Stomach smooth muscle (tissue), 2 donors: ENCODE data around the gene ANO7.

ENCODE experiments used
- H3K27ac ChIP-seq: one replicate; pipeline ENCODE4 v1.7.0; 2013; ENCODE audit warnings: mild to moderate bottlenecking, low read length, inconsistent platforms
- H3K27me3 ChIP-seq, 2 donors: one replicate each; pipeline ENCODE4 v1.7.0; 2013; ENCODE audit warnings: low read length in 2 of 2; ENCODE audit not compliant: insufficient read depth in 2 of 2, control insufficient read depth in 1 of 2
- H3K36me3 ChIP-seq, 2 donors: one replicate each; pipeline ENCODE4 v1.7.0; 2013; ENCODE audit warnings: low read length in 2 of 2; ENCODE audit not compliant: control insufficient read depth in 2 of 2, insufficient read depth in 2 of 2
- H3K4me1 ChIP-seq: one replicate; pipeline ENCODE4 v1.7.0; 2013; ENCODE audit warnings: low read length; ENCODE audit not compliant: control insufficient read depth, insufficient read depth
- H3K4me3 ChIP-seq, 2 donors: one replicate each; pipeline ENCODE4 v1.7.0; 2013; ENCODE audit warnings: low read length in 2 of 2
- H3K9ac ChIP-seq, 2 donors: one replicate each; pipeline ENCODE4 v1.7.0; 2013; ENCODE audit warnings: low read length in 2 of 2, mild to moderate bottlenecking in 1 of 2
- H3K9me3 ChIP-seq, 2 donors: one replicate each; pipeline ENCODE4 v1.7.0; 2013; ENCODE audit warnings: low read length in 2 of 2; ENCODE audit not compliant: control insufficient read depth in 2 of 2
- donor health status: healthy.
- donor health status: Pancreatic carcinoma.

Gene ANO7

GRCh38 chr2:241149675-241149924 lies 38.9 kb upstream of the ANO7 start:
- H3K27me3 ChIP-seq, result no peaks in the 10 kb centered on the region
- H3K27ac ChIP-seq, result no peak overlapping the region
- H3K9ac ChIP-seq, result peak overlapping the region in 1 of 2 donors; percentile 53
- peak overlapping the region; percentile 86 to 94 for H3K4me3 ChIP-seq
- peaks cover 21% of the 10 kb centered on the region for H3K4me1 ChIP-seq
- no peaks in the 10 kb centered on the region for H3K9me3 ChIP-seq
- H3K36me3 ChIP-seq, result peaks cover 0 to 3% of the 10 kb centered on the region in 2 donors

- peak within 1 kb of the TSS; percentile 86 to 94 for H3K4me3 ChIP-seq
- H3K27ac ChIP-seq, result peak within 1 kb of the TSS; percentile 53
- H3K9ac ChIP-seq, result peak within 1 kb of the TSS; percentile 72 to 84
- no peaks in the 10 kb centered on the region for H3K27me3 ChIP-seq
- H3K4me1 ChIP-seq, result peaks cover 21% of the 10 kb centered on the region
- peaks cover 5 to 6% of the 10 kb centered on the region in 2 donors for H3K36me3 ChIP-seq
- no peaks in the 10 kb centered on the region for H3K9me3 ChIP-seq
These were observed 38.4 kb upstream of the ANO7 start, which contains the start of gene PPP1R7 for GRCh38 chr2:241149925-241150659. PPP1R7 (plus strand) TSS chr2:241150467; CDS start chr2:241150496, 29 bp downstream.

- Histone ChIP-seq H3K27me3 (no peaks in the 10 kb centered on the region), H3K9ac (peak overlapping the region; percentile 72 to 84), H3K9me3 (no peaks in the 10 kb centered on the region), H3K4me3 (peak overlapping the region; percentile 86 to 94), H3K27ac (peak overlapping the region; percentile 53), H3K4me1 (peaks cover 21% of the 10 kb centered on the region), H3K36me3 (peaks cover 6 to 7% of the 10 kb centered on the region in 2 donors)
These were observed 37.6 kb upstream of the ANO7 start for GRCh38 chr2:241150660-241151530.

DNA sequence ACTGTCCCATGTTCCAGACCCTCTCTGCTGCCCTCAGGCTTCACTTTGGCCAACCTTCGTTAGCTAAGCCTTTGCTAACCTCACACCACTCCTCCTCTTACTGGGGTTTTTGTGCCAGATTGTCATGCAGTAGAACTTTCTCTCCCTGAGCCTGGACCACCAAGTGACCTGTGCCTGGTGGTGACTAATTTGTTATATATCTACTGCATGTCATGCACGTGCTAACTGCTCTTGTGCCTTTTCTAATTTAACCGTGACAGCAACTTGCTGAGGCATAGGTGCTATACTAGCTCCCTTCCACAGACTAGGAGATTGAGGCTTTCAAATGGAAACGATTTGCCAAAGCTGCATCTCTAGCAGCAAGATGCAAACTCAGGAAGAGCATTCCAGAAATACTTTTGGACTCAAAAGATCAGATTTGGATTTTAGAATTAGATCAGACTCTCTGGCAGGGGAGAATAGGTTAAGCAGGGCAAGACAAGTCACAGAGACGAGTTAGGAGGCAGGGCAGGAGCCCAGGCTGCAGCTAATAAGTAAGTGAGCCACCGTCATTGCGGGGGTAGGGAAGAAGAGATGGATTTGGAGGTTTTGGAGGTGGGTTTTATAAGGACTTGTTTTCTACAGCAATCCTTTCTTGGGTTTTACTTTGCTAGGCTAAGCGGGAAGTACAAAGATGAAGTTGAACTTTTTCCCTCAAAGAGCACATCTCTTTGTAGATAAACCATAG lies 36.4 kb upstream of the ANO7 start:
- H3K9ac ChIP-seq, result no peak overlapping the region
- H3K27me3 ChIP-seq, result no peaks in the 10 kb centered on the region
- H3K4me3 ChIP-seq, result no peak overlapping the region
- H3K36me3 ChIP-seq, result peaks cover 6 to 7% of the 10 kb centered on the region in 2 donors
- H3K27ac ChIP-seq, result no peak overlapping the region
- H3K4me1 ChIP-seq, result peaks cover 21% of the 10 kb centered on the region
- no peaks in the 10 kb centered on the region for H3K9me3 ChIP-seq

DNA sequence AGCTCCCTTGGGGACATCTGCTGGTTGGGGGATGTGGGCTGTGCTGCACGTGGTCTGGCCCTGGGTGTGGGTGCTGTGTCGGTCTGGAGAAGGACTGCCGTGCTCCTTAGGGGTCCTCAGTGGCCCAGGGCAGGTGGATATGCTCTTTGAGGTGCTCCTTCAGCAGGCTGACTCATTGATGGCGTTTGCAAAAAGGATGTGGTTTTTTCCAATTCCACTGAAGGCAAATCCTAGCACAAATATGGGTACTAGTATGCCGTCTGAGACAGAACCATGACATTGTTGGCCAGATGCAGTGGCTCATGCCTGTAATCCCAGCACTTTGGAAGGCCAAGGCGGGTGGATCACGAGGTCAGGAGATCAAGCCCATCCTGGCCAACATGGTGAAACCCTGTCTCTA lies 34.9 kb upstream of the ANO7 start:
- Histone ChIP-seq H3K9me3 (no peaks in the 10 kb centered on the region), H3K36me3 (peaks cover 15 to 22% of the 10 kb centered on the region in 2 donors), H3K9ac (no peak overlapping the region), H3K27me3 (no peaks in the 10 kb centered on the region), H3K27ac (no peak overlapping the region), H3K4me3 (no peak overlapping the region), H3K4me1 (peaks cover 20% of the 10 kb centered on the region)

GRCh38 chr2:241154915-241155314 lies 33.6 kb upstream of the ANO7 start:
- peaks cover 12% of the 10 kb centered on the region for H3K4me1 ChIP-seq
- H3K9me3 ChIP-seq, result no peaks in the 10 kb centered on the region
- no peak overlapping the region for H3K9ac ChIP-seq
- H3K27ac ChIP-seq, result no peak overlapping the region
- H3K27me3 ChIP-seq, result no peaks in the 10 kb centered on the region
- H3K36me3 ChIP-seq, result peaks cover 21 to 33% of the 10 kb centered on the region in 2 donors
- H3K4me3 ChIP-seq, result no peak overlapping the region

DNA sequence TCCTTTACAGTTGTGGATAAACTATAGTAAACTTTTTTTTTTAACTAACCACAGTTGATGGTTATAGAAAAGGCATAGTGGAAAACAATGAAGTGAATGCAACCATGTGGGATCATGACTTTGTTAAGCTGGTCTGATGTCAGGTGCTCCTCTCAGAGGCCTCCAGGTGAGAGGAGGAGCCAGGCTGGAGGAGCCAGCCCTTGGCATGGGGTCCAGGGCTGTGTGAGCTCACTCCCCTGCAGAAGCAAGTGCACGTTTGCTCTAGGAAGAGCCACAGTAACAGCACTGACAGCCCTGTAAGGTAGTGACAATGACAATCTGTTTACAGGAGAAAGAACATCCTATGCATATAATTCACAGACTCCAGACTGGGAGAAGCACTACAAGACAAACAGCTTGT lies 32.5 kb upstream of the ANO7 start:
- H3K36me3 ChIP-seq, result peaks cover 26 to 36% of the 10 kb centered on the region in 2 donors
- no peak overlapping the region for H3K9ac ChIP-seq
- no peaks in the 10 kb centered on the region for H3K9me3 ChIP-seq
- no peak overlapping the region for H3K27ac ChIP-seq
- H3K4me3 ChIP-seq, result no peak overlapping the region
- H3K4me1 ChIP-seq, result peaks cover 9% of the 10 kb centered on the region
- H3K27me3 ChIP-seq, result no peaks in the 10 kb centered on the region

GRCh38 chr2:241156971-241157441 lies 31.5 kb upstream of the ANO7 start:
- Histone ChIP-seq H3K4me1 (peaks cover 4% of the 10 kb centered on the region), H3K9ac (no peak overlapping the region), H3K36me3 (peaks cover 26 to 38% of the 10 kb centered on the region in 2 donors), H3K27me3 (no peaks in the 10 kb centered on the region), H3K27ac (no peak overlapping the region), H3K9me3 (no peaks in the 10 kb centered on the region), H3K4me3 (no peak overlapping the region)

GRCh38 chr2:241157841-241158545 lies 30.5 kb upstream of the ANO7 start:
- Histone ChIP-seq H3K27me3 (no peaks in the 10 kb centered on the region), H3K4me1 (peaks cover 9% of the 10 kb centered on the region), H3K9ac (no peak overlapping the region), H3K9me3 (no peaks in the 10 kb centered on the region), H3K27ac (no peak overlapping the region), H3K4me3 (no peak overlapping the region), H3K36me3 (peaks cover 26 to 39% of the 10 kb centered on the region in 2 donors)

GRCh38 chr2:241158546-241158900 lies 30.0 kb upstream of the ANO7 start:
- H3K27ac ChIP-seq, result no peak overlapping the region
- no peaks in the 10 kb centered on the region for H3K9me3 ChIP-seq
- H3K4me1 ChIP-seq, result peaks cover 9% of the 10 kb centered on the region
- H3K4me3 ChIP-seq, result no peak overlapping the region
- H3K36me3 ChIP-seq, result peaks cover 29 to 41% of the 10 kb centered on the region in 2 donors
- no peaks in the 10 kb centered on the region for H3K27me3 ChIP-seq
- H3K9ac ChIP-seq, result no peak overlapping the region
